K562 (cell line): ENCODE results near the gene DCAF4L1. TPM values are rescaled to one million over a fixed set of nuclear protein-coding genes. Genes with fewer than 3 reads are reported as not detected.

Experiments
- ESRRA ChIP-seq: fragments of 450-650 bp; IDR thresholded peaks from 2 replicates; pipeline ENCODE4 v1.6.1; 2014; ENCODE audit warnings: low read depth, mild to moderate bottlenecking, moderate library complexity, borderline replicate concordance
- MAFK ChIP-seq: IDR thresholded peaks from 2 replicates; pipeline ENCODE4 v1.6.1; 2011; ENCODE audit warnings: low read length, improper control_type of control experiment
- MEF2A ChIP-seq: IDR thresholded peaks from 2 replicates; pipeline ENCODE4 v1.6.1; 2011; ENCODE audit warnings: low read depth, mild to moderate bottlenecking, low read length, moderate library complexity; ENCODE audit not compliant: control insufficient read depth
- PHB ChIP-seq: fragments of 250-450 bp; sonication (Bioruptor Pico); IDR thresholded peaks from 2 replicates; pipeline ENCODE4 v1.5.0; 2021
- RBFOX2 ChIP-seq: fragments of 200-400 bp; formaldehyde crosslinking; IDR thresholded peaks from 2 replicates; pipeline ENCODE4 v1.6.1; 2017; ENCODE audit warnings: low read depth, mild to moderate bottlenecking, low read length, moderate library complexity
- TFAM ChIP-seq: fragments of 250-450 bp; sonication (Bioruptor Pico); conservative IDR thresholded peaks from 2 replicates; pipeline ENCODE4 v1.5.0; 2021; ENCODE audit warnings: mild to moderate bottlenecking, moderate library complexity
- ZNF175 ChIP-seq: fragments of 200-800 bp; sonication (Bioruptor generic); IDR thresholded peaks from 2 replicates; pipeline ENCODE4 v1.6.1; 2016; ENCODE audit warnings: low read depth, mild to moderate bottlenecking, missing genetic modification characterization, missing compliant biosample characterization
- polyA plus RNA-seq, 8 experiments: library from polyadenylated mRNA; depleted of rRNA in 4 of 8; stranded (reverse) in 5 of 8; unstranded in 3 of 8; fragments of >200 nt; fragmentation: Nextera tagmentation in 2 of 8; fragmentation: Illumina TruSeq in 1 of 8; extraction: Ambion mirVana in 2 of 8; extraction: Trizol in 1 of 8; gene quantifications; 2 replicates each; pipeline versions ENCODE4 v1.2.1 to v1.2.3, GENCODE V29; 2011 to 2014; ENCODE audit warnings: inconsistent platforms in 1 of 8, missing spikeins in 1 of 8
- total RNA-seq, 7 experiments: library from RNA; depleted of rRNA in 6 of 7; stranded (reverse); fragments of >200 nt in 6 of 7; fragmentation: Illumina TruSeq in 2 of 7; extraction: Trizol in 2 of 7; gene quantifications; 2 replicates each; pipeline versions ENCODE4 v1.2.1 to v1.2.3, GENCODE V29; 2011 to 2021; ENCODE audit warnings: low replicate concordance in 1 of 7
- TF ChIP-seq, protein P1 (sequence below): fragments of 450-650 bp; IDR thresholded peaks from 2 replicates; pipeline ENCODE4 v1.6.1; 2016; ENCODE audit warnings: low read depth
- TF ChIP-seq, protein P2 (sequence below): fragments of 200-800 bp; sonication (Bioruptor generic); IDR thresholded peaks from 2 replicates; pipeline ENCODE4 v1.6.1; 2017; ENCODE audit warnings: missing genetic modification characterization, missing compliant biosample characterization
- TF ChIP-seq, protein P3 (sequence below): fragments of 450-650 bp; IDR thresholded peaks from 2 replicates; pipeline ENCODE4 v1.6.1; 2016; ENCODE audit warnings: low read depth, mild to moderate bottlenecking, moderate library complexity
- TF ChIP-seq, protein P4 (sequence below), 2 experiments: IDR thresholded peaks; 2 replicates each; pipeline ENCODE4 v1.6.1; 2011; ENCODE audit warnings: borderline replicate concordance in 1 of 2, control low read depth in 1 of 2, low read depth in 1 of 2, low read length in 1 of 2, mild to moderate bottlenecking in 1 of 2, mixed read lengths in 1 of 2, moderate library complexity in 1 of 2; ENCODE audit not compliant: insufficient read depth in 1 of 2, insufficient read length in 1 of 2, poor library complexity in 1 of 2, severe bottlenecking in 1 of 2; ENCODE audit errors: extremely low read depth in 1 of 2
- TF ChIP-seq, protein P5 (sequence below): fragments of 450-650 bp; IDR thresholded peaks from 2 replicates; pipeline ENCODE4 v1.6.1; 2018; ENCODE audit warnings: mild to moderate bottlenecking, low read depth; ENCODE audit not compliant: partially characterized antibody

DCAF4L1 gene
- total and polyA plus RNA-seq, 9 of the 15 experiments (the other 6 are each of a cell fraction or from before 2014, with no cell fraction given) = 0.17 to 0.64 (median 0.36) TPM

DNA sequence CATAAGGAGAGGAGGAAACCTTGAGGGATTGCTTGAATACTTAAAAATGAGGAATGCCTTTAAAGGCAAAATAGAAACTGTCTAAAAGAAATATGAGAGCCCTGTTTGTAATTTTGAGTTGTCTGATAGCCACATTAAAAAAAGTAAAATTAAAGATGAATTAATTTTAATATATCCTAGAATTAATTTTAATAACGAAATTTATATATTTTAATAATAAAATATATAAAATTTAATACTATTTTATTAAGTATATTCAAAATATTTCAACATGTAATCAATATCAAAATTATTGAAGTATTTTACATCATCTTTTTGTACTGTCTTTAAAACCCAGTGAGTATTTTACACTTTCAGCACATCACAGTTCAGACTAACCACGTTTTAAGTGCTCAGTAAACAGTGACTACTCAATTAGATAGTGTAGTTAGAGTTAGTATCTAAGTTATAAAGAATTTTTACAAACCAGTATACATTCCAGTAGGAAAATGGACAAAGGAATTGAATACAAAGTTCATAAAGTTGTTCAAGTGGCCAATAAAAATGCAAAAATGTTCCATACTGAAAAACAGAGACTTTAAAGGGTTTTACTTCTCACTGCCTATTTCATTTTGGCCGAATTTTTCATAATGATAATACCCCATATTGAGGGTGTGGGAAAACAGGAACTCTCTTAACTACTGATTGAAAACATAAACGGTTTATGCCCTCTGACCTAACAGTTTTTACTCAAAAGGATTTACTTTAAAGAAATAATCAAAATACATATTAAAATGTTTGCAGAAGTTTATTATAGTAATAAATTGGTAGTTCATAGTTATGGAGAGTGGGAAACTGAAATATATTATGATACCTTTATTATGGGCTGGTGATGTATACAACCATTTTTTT lies 11.7 kb downstream of the DCAF4L1 start (continued):
- TF ChIP-seq, protein P1, sequence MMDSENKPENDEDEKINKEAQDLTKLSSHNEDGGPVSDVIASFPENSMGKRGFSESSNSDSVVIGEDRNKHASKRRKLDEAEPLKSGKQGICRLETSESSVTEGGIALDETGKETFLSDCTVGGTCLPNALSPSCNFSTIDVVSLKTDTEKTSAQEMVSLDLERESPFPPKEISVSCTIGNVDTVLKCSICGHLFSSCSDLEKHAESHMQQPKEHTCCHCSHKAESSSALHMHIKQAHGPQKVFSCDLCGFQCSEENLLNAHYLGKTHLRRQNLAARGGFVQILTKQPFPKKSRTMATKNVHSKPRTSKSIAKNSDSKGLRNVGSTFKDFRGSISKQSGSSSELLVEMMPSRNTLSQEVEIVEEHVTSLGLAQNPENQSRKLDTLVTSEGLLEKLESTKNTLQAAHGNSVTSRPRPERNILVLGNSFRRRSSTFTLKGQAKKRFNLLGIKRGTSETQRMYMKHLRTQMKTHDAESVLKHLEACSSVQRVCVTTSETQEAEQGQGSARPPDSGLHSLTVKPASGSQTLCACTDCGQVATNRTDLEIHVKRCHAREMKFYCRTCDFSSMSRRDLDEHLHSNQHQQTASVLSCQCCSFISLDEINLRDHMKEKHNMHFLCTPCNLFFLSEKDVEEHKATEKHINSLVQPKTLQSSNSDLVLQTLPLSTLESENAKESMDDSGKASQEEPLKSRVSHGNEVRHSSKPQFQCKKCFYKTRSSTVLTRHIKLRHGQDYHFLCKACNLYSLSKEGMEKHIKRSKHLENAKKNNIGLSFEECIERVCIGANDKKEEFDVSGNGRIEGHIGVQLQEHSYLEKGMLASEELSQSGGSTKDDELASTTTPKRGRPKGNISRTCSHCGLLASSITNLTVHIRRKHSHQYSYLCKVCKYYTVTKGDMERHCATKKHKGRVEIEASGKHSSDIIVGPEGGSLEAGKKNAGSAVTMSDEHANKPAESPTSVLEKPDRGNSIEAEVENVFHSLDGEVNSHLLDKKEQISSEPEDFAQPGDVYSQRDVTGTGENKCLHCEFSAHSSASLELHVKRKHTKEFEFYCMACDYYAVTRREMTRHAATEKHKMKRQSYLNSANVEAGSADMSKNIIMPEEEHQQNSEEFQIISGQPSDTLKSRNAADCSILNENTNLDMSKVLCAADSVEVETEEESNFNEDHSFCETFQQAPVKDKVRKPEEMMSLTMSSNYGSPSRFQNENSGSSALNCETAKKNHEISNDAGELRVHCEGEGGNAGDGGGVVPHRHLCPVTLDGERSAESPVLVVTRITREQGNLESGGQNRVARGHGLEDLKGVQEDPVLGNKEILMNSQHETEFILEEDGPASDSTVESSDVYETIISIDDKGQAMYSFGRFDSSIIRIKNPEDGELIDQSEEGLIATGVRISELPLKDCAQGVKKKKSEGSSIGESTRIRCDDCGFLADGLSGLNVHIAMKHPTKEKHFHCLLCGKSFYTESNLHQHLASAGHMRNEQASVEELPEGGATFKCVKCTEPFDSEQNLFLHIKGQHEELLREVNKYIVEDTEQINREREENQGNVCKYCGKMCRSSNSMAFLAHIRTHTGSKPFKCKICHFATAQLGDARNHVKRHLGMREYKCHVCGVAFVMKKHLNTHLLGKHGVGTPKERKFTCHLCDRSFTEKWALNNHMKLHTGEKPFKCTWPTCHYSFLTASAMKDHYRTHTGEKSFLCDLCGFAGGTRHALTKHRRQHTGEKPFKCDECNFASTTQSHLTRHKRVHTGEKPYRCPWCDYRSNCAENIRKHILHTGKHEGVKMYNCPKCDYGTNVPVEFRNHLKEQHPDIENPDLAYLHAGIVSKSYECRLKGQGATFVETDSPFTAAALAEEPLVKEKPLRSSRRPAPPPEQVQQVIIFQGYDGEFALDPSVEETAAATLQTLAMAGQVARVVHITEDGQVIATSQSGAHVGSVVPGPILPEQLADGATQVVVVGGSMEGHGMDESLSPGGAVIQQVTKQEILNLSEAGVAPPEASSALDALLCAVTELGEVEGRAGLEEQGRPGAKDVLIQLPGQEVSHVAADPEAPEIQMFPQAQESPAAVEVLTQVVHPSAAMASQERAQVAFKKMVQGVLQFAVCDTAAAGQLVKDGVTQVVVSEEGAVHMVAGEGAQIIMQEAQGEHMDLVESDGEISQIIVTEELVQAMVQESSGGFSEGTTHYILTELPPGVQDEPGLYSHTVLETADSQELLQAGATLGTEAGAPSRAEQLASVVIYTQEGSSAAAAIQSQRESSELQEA = no peak
- TF ChIP-seq TFAM (CRISPR knock-in tag) (no peak), ZNF175 (CRISPR knock-in tag) (no peak), MAFK (no peak), ESRRA (no peak), MEF2A (no peak), PHB (CRISPR knock-in tag) (no peak), RBFOX2 (no peak)
- TF ChIP-seq, protein P2, sequence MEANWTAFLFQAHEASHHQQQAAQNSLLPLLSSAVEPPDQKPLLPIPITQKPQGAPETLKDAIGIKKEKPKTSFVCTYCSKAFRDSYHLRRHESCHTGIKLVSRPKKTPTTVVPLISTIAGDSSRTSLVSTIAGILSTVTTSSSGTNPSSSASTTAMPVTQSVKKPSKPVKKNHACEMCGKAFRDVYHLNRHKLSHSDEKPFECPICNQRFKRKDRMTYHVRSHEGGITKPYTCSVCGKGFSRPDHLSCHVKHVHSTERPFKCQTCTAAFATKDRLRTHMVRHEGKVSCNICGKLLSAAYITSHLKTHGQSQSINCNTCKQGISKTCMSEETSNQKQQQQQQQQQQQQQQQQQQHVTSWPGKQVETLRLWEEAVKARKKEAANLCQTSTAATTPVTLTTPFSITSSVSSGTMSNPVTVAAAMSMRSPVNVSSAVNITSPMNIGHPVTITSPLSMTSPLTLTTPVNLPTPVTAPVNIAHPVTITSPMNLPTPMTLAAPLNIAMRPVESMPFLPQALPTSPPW (CRISPR knock-in tag) = no peak
- TF ChIP-seq, protein P3, sequence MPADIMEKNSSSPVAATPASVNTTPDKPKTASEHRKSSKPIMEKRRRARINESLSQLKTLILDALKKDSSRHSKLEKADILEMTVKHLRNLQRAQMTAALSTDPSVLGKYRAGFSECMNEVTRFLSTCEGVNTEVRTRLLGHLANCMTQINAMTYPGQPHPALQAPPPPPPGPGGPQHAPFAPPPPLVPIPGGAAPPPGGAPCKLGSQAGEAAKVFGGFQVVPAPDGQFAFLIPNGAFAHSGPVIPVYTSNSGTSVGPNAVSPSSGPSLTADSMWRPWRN = no peak
- TF ChIP-seq, protein P4, sequence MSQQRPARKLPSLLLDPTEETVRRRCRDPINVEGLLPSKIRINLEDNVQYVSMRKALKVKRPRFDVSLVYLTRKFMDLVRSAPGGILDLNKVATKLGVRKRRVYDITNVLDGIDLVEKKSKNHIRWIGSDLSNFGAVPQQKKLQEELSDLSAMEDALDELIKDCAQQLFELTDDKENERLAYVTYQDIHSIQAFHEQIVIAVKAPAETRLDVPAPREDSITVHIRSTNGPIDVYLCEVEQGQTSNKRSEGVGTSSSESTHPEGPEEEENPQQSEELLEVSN (IDR thresholded peaks at IDR 0.05; ENCODE audit: borderline replicate concordance in 1 of 2, extremely low read depth in 1 of 2, insufficient read depth in 1 of 2, insufficient read length in 1 of 2, low read depth in 1 of 2, low read length in 1 of 2, poor library complexity in 1 of 2, severe bottlenecking in 1 of 2) = no peak
- TF ChIP-seq, protein P5, sequence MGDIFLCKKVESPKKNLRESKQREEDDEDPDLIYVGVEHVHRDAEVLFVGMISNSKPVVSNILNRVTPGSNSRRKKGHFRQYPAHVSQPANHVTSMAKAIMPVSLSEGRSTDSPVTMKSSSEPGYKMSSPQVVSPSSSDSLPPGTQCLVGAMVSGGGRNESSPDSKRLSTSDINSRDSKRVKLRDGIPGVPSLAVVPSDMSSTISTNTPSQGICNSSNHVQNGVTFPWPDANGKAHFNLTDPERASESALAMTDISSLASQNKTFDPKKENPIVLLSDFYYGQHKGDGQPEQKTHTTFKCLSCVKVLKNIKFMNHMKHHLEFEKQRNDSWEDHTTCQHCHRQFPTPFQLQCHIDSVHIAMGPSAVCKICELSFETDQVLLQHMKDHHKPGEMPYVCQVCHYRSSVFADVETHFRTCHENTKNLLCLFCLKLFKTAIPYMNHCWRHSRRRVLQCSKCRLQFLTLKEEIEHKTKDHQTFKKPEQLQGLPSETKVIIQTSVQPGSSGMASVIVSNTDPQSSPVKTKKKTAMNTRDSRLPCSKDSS = no peak
